Keratinocyte (primary cell): ENCODE measurements around the gene SERPINB11. TPM values are rescaled to one million over a fixed set of nuclear protein-coding genes. Genes with fewer than 3 reads are reported as not detected.

Experiments used
- DNase-seq: peaks from one replicate; pipeline ENCODE4 v3.0.0-alpha.2; 2011; ENCODE audit warnings: low read depth, missing footprints, low spot score
- FAIRE-seq: peaks from 2 replicates; lab custom pipeline; 2011; peaks lifted over from hg19 to GRCh38; lab: Jason Lieb, UNC
- H2AFZ ChIP-seq: 2 replicates; pipeline ENCODE4 v1.6.0; 2012; ENCODE audit warnings: low read length, control low read depth, inconsistent platforms; ENCODE audit not compliant: control insufficient read depth
- H3K27ac ChIP-seq: 2 replicates; pipeline ENCODE4 v1.5.1; 2011; ENCODE audit warnings: low read length; ENCODE audit not compliant: control insufficient read depth, insufficient read depth
- H3K27me3 ChIP-seq: 3 replicates; pipeline ENCODE4 v1.6.0; 2011; ENCODE audit warnings: low read length; ENCODE audit not compliant: control insufficient read depth, insufficient read depth; ENCODE audit errors: extremely low read depth
- H3K36me3 ChIP-seq, 2 experiments: 2 replicates in 1 of 2; 3 replicates in 1 of 2; pipeline ENCODE4 v1.5.1; 2011; ENCODE audit warnings: low read length in 2 of 2, mild to moderate bottlenecking in 1 of 2; ENCODE audit not compliant: control insufficient read depth in 2 of 2, insufficient read depth in 2 of 2; ENCODE audit errors: extremely low read depth in 1 of 2
- H3K4me1 ChIP-seq: 3 replicates; pipeline ENCODE4 v1.5.1; 2011; ENCODE audit warnings: low read length; ENCODE audit not compliant: control insufficient read depth, insufficient read depth; ENCODE audit errors: extremely low read depth
- H3K4me2 ChIP-seq: 3 replicates; pipeline ENCODE4 v1.6.0; 2011; ENCODE audit warnings: low read depth, low read length; ENCODE audit not compliant: control insufficient read depth, insufficient read depth; ENCODE audit errors: extremely low read depth
- H3K4me3 ChIP-seq, 3 experiments: fragments of 200-600 bp in 1 of 3; sonication (generic) in 1 of 3; 2 replicates in 2 of 3; 3 replicates in 1 of 3; pipeline ENCODE4 v1.5.1; 2011 to 2016; ENCODE audit warnings: low read length in 3 of 3, mild to moderate bottlenecking in 3 of 3, control low read depth in 2 of 3, inconsistent platforms in 1 of 3, low read depth in 1 of 3, mixed read lengths in 1 of 3, mixed run types in 1 of 3, moderate library complexity in 1 of 3; ENCODE audit not compliant: control insufficient read depth in 2 of 3, insufficient read depth in 2 of 3; ENCODE audit errors: extremely low read depth in 1 of 3
- H3K79me2 ChIP-seq: 2 replicates; pipeline ENCODE4 v1.6.0; 2012; ENCODE audit warnings: low read length; ENCODE audit not compliant: control insufficient read depth, insufficient read depth
- H3K9ac ChIP-seq: 3 replicates; pipeline ENCODE4 v1.6.0; 2011; ENCODE audit warnings: low read length; ENCODE audit not compliant: control insufficient read depth, insufficient read depth; ENCODE audit errors: extremely low read depth
- H3K9me1 ChIP-seq: 3 replicates; pipeline ENCODE4 v1.6.0; 2011; ENCODE audit warnings: low read length; ENCODE audit not compliant: control insufficient read depth, insufficient read depth; ENCODE audit errors: extremely low read depth
- H3K9me3 ChIP-seq: 2 replicates; pipeline ENCODE4 v1.5.1; 2012; ENCODE audit warnings: low read depth, low read length; ENCODE audit not compliant: control insufficient read depth
- H4K20me1 ChIP-seq: 3 replicates; pipeline ENCODE4 v1.6.0; 2011; ENCODE audit warnings: low read length; ENCODE audit not compliant: control insufficient read depth, insufficient read depth; ENCODE audit errors: extremely low read depth
- CTCF ChIP-seq, 3 experiments: IDR thresholded peaks in 1 of 3; conservative IDR thresholded peaks in 1 of 3; optimal IDR thresholded peaks in 1 of 3; 2 replicates in 2 of 3; 3 replicates in 1 of 3; pipeline versions ENCODE3 to v1.5.1; 2011; ENCODE audit warnings: low read length in 3 of 3, mild to moderate bottlenecking in 3 of 3, moderate library complexity in 2 of 3, control low read depth in 1 of 3, inconsistent platforms in 1 of 3; ENCODE audit not compliant: insufficient read depth in 2 of 3; ENCODE audit errors: extremely low read depth in 1 of 3
- EZH2 ChIP-seq: IDR thresholded peaks from one replicate; pipeline ENCODE4 v1.6.1; 2012; ENCODE audit warnings: inconsistent platforms, mild to moderate bottlenecking, low read length, moderate library complexity
- dilution Hi-C: fragments of 300-500 bp; cut with MboI; formaldehyde crosslinking; loops from one replicate; pipeline ENCODE4 v1.7.0; 2020; ENCODE audit warnings: low sequenced_read_pairs; ENCODE audit not compliant: extremely low pct_ligation_motif_present
- polyA plus RNA-seq, 5 experiments: library from polyadenylated mRNA; depleted of rRNA in 3 of 5; stranded (reverse) in 3 of 5; stranded (forward) in 1 of 5; unstranded in 1 of 5; fragments of >200 nt; gene quantifications; 1 replicate in 1 of 5; 2 replicates in 3 of 5; 3 replicates in 1 of 5; pipeline versions ENCODE4 v1.2.1 to v1.2.3, GENCODE V29; 2011 to 2012; ENCODE audit warnings: missing spikeins in 2 of 5, low read depth in 1 of 5, low replicate concordance in 1 of 5

SERPINB11 gene
- polyA plus RNA-seq, 1 donor (not counting 4 experiments of a cell fraction or from before 2014, with no cell fraction given), result not detected

- dilution Hi-C loops, result no loop called here
Measured at GRCh38 chr18:63753676-63754075, 50.9 kb downstream of the SERPINB11 start.

GRCh38 chr18:63757541-63757940 is 54.8 kb downstream of the SERPINB11 start:
- no peak overlapping the region for H3K4me3 ChIP-seq
- H3K4me1 ChIP-seq, result peaks cover 12% of the 10 kb centered on the region
- no peak overlapping the region for H3K27ac ChIP-seq
- no peaks in the 10 kb centered on the region for H4K20me1 ChIP-seq
- dilution Hi-C loops, result no loop called here
- no peak for DNase-seq
- H3K9me1 ChIP-seq, result no peaks in the 10 kb centered on the region
- TF ChIP-seq CTCF (optimal IDR thresholded peaks at IDR 0.05 in 1 of 3, IDR thresholded peaks at IDR 0.05 in 1 of 3, conservative IDR thresholded peaks at IDR 0.05 in 1 of 3; ENCODE audit: extremely low read depth in 1 of 3, insufficient read depth in 2 of 3, low read length in 3 of 3), result no peak
- no peak for TF ChIP-seq EZH2
- H3K27me3 ChIP-seq, result no peaks in the 10 kb centered on the region
- no peaks in the 10 kb centered on the region for H3K79me2 ChIP-seq
- H3K9me3 ChIP-seq, result peaks cover 4% of the 10 kb centered on the region
- H3K4me2 ChIP-seq, result no peak overlapping the region
- H3K36me3 ChIP-seq, result no peaks in the 10 kb centered on the region
- H2AFZ ChIP-seq, result no peak overlapping the region
- FAIRE-seq, result no peak
- no peak overlapping the region for H3K9ac ChIP-seq

More at GRCh38 chr18:63753676-63754075, 50.9 kb downstream of the SERPINB11 start:
- no peaks in the 10 kb centered on the region for H3K79me2 ChIP-seq
- no peak overlapping the region for H3K4me3 ChIP-seq
- H3K4me1 ChIP-seq, result peaks cover 4% of the 10 kb centered on the region
- FAIRE-seq (no peak), DNase-seq (no peak)
- H2AFZ ChIP-seq, result no peak overlapping the region
- no peak for TF ChIP-seq EZH2
- no peak for TF ChIP-seq CTCF (optimal IDR thresholded peaks at IDR 0.05 in 1 of 3, IDR thresholded peaks at IDR 0.05 in 1 of 3, conservative IDR thresholded peaks at IDR 0.05 in 1 of 3; ENCODE audit: extremely low read depth in 1 of 3, insufficient read depth in 2 of 3, low read length in 3 of 3)
- H3K4me2 ChIP-seq, result no peak overlapping the region
- H3K9me1 ChIP-seq, result no peaks in the 10 kb centered on the region
- no peaks in the 10 kb centered on the region for H3K9me3 ChIP-seq
- no peaks in the 10 kb centered on the region for H3K27me3 ChIP-seq
- H4K20me1 ChIP-seq, result no peaks in the 10 kb centered on the region
- H3K27ac ChIP-seq, result no peak overlapping the region
- no peak overlapping the region for H3K9ac ChIP-seq
- H3K36me3 ChIP-seq, result no peaks in the 10 kb centered on the region
